NCI-H446 treated with DMSO at 0.1 percent for 48 hours (cell line): ENCODE measurements around the gene ASTN2.

Source experiments
- DNase-seq: peaks from one replicate; lab custom pipeline; 2025; lab: John Stamatoyannopoulos, UW

The ASTN2 gene

GRCh38 chr9:116387934-116388698, 1026.7 kb downstream of the ASTN2 start:
- DNase-seq, result no peak

GRCh38 chr9:116383936-116384335, 1030.9 kb downstream of the ASTN2 start:
- no peak for DNase-seq

GRCh38 chr9:116383133-116383532, 1031.7 kb downstream of the ASTN2 start:
- no peak for DNase-seq

- no peak for DNase-seq
Observed at GRCh38 chr9:116382053-116382452, 1032.8 kb downstream of the ASTN2 start.

- no peak for DNase-seq
Observed at GRCh38 chr9:116381350-116381749, 1033.5 kb downstream of the ASTN2 start.

GRCh38 chr9:116380496-116380995, 1034.3 kb downstream of the ASTN2 start:
- DNase-seq, result no peak

GRCh38 chr9:116379821-116380220, 1035.0 kb downstream of the ASTN2 start:
- no peak for DNase-seq

GRCh38 chr9:116378873-116379272, 1036.0 kb downstream of the ASTN2 start:
- no peak for DNase-seq

GRCh38 chr9:116377179-116377798, 1037.6 kb downstream of the ASTN2 start:
- DNase-seq, result no peak
